HFFc6 (cell line): ENCODE measurements around the gene CNNM4. TPM values are rescaled to one million over a fixed set of nuclear protein-coding genes. Genes with fewer than 3 reads are reported as not detected.

Experiments used
- DNase-seq: peaks from one replicate; pipeline ENCODE4 v3.0.0-alpha.2; 2018
- H3K27ac Mint-ChIP-seq: 2 replicates; pipeline ENCODE4 v1.8.0; 2020; ENCODE audit warnings: mild to moderate bottlenecking, mixed read lengths
- H3K27me3 Mint-ChIP-seq: 2 replicates; pipeline ENCODE4 v1.8.0; 2021; ENCODE audit warnings: mild to moderate bottlenecking, moderate library complexity, mixed read lengths; ENCODE audit not compliant: insufficient read depth
- H3K36me3 Mint-ChIP-seq: 2 replicates; pipeline ENCODE4 v1.8.0; 2021; ENCODE audit warnings: low read depth, mixed read lengths
- H3K4me1 Mint-ChIP-seq: 2 replicates; pipeline ENCODE4 v1.8.0; 2020; ENCODE audit warnings: low read depth, mixed read lengths
- H3K4me3 Mint-ChIP-seq: 2 replicates; pipeline ENCODE4 v1.8.0; 2020; ENCODE audit warnings: mild to moderate bottlenecking, moderate library complexity, mixed read lengths
- H3K9me3 Mint-ChIP-seq: 2 replicates; pipeline ENCODE4 v1.8.0; 2020; ENCODE audit warnings: mild to moderate bottlenecking, mixed read lengths
- total RNA-seq, 6 experiments: library from RNA; stranded (reverse); fragmentation: NEBNext Ultra II Directional; extraction: Animal tissue kit (Norgen Biotek cat#: 25700); gene quantifications; 2 replicates in 1 of 6; 3 replicates in 5 of 6; pipeline ENCODE4 v1.2.3, GENCODE V29; 2021
- TF ChIP-seq, protein P1 (sequence below): fragments of 200-600 bp; sonication (generic); IDR thresholded peaks from 2 replicates; pipeline ENCODE4 v1.5.0; 2021; ENCODE audit warnings: antibody characterized with exemption, mild to moderate bottlenecking

CNNM4 gene
- total RNA-seq, 6 experiments from 2014 or later, result 4.4 to 5.4 (median 5.1) TPM

DNA sequence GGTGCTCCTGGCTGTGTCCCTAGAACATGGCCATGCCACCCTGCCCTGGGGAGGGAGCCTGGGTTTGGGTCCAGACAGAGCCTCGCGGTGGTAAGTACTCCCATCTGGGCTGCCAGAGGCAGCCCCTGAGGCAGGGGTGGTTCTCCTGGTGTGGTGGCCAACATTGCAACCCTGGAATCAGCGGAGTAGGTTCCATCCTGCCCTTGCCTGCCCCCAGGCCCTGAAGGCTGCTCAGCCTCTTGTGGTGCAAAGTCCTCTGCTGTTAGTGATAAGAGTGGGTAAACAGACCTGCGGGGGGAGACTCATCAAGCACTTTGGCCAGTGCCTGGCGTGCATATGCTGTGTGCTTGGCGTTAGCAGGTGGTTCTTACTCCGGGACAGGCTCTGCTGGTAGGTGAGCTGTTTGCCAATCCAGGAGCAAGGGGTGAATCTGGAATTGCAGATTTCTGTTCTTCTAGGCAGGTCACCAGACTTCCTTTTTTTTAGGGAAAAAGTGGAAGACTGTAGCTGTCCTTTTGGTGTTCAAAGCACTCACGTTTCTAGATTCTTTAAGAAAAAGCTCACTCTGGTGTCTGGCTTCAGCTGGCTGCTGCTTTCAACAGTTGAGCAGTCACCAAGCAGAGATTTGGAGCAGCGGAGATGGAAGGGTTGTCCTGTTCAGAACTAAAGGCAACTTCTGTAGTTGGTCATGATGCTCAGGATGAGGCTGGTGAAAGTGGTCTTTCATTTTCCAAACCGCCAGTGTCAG is 58.6 kb downstream of the CNNM4 start:
- no peak for DNase-seq
- Mint-ChIP-seq H3K36me3 (peaks cover 4% of the 10 kb centered on the region), H3K27me3 (no peaks in the 10 kb centered on the region; the same call in 1 of the 2 replicates), H3K4me3 (no peak overlapping the region), H3K4me1 (peaks cover 33% of the 10 kb centered on the region), H3K27ac (no peak overlapping the region), H3K9me3 (no peaks in the 10 kb centered on the region)
- TF ChIP-seq, protein P1, sequence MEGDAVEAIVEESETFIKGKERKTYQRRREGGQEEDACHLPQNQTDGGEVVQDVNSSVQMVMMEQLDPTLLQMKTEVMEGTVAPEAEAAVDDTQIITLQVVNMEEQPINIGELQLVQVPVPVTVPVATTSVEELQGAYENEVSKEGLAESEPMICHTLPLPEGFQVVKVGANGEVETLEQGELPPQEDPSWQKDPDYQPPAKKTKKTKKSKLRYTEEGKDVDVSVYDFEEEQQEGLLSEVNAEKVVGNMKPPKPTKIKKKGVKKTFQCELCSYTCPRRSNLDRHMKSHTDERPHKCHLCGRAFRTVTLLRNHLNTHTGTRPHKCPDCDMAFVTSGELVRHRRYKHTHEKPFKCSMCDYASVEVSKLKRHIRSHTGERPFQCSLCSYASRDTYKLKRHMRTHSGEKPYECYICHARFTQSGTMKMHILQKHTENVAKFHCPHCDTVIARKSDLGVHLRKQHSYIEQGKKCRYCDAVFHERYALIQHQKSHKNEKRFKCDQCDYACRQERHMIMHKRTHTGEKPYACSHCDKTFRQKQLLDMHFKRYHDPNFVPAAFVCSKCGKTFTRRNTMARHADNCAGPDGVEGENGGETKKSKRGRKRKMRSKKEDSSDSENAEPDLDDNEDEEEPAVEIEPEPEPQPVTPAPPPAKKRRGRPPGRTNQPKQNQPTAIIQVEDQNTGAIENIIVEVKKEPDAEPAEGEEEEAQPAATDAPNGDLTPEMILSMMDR, result no peak

DNA sequence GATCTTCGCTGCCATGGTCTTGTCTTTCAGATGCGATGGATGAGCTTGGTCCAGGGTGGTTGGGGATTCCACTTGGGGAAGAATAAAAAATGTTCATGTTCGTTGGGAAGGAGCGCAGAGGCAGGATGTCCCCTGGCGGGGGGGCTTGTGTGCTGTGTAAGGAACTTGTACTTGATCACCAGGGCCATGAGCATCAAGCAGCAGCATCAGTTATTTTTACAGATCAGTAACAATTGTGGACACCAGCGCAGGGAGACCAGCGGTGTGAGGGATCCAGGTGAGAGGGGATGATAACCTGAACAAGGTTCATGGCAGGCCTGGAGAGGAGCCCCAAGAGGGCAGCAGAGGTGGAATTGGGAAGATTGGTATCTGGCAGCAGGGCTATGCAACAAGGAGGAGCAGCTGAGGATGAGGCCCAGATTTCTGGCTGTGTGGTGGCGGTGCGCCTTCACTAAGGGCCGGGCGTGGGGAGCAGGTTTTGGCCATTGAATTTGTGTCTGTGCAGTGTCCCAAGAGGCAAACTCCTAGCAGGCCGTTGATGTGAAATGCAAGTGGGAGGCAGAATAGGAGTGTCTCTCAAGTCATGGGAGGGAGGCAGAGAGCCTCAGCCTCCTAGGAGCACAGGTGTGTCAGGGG is 59.3 kb downstream of the CNNM4 start:
- Mint-ChIP-seq H3K9me3 (no peaks in the 10 kb centered on the region), H3K27ac (no peak overlapping the region), H3K4me3 (no peak overlapping the region), H3K27me3 (no peaks in the 10 kb centered on the region; the same call in 1 of the 2 replicates), H3K36me3 (peaks cover 4% of the 10 kb centered on the region), H3K4me1 (peaks cover 33% of the 10 kb centered on the region)
- no peak for DNase-seq
- TF ChIP-seq, protein P1, result no peak

DNA sequence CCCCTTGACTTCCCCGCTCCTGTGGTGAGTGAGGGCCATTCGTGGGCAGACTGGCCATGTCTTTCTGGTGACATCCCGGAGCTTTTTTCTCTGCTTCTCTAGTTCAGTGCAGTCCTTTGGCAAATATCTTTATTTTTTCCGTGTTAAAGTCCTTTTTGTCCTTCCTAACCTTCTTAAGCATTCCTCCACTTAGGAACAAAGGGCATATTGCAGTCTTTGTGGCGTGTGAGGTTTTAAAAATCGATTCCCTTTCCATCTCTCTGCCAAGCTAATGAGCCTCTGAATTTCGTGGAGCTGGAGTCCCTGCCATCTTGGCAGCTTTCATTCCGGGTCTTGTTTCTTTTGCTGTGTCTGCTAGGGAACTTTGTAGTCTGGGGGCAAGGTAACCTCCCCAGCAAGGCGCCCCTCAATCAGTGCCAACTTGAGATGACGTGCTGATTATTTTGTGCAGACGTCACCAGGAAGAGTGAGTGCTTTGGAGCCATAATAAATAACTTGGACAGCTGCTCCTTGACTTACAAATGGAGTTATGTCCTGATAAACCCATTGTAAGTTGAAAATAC is 60.5 kb downstream of the CNNM4 start:
- Mint-ChIP-seq H3K36me3 (peaks cover 4% of the 10 kb centered on the region), H3K27me3 (no peaks in the 10 kb centered on the region; the same call in none of the 2 replicates), H3K9me3 (no peaks in the 10 kb centered on the region), H3K4me1 (peaks cover 26% of the 10 kb centered on the region), H3K27ac (no peak overlapping the region), H3K4me3 (no peak overlapping the region)
- no peak for DNase-seq
- TF ChIP-seq, protein P1, result no peak

DNA sequence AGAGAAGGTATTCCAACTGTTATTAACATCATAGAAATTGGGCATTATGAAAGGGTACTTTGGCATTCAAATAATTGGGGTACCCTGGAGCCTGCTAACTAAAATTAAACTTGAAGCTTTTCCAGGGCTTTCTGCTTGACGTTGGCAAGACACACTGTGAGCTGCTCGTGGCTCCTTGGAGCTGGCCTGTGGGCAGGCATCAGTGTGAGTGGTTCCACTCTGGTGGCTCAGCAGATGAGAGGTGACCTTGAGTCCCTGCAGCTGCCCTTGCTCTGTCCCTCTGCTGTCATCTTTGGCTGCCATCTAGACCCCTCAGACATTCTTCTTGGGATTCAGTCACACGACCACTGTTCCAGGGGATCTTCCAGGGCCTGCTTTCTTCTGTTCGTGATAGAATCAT is 62.1 kb downstream of the CNNM4 start:
- no peak overlapping the region for H3K27ac Mint-ChIP-seq
- H3K9me3 Mint-ChIP-seq, result no peaks in the 10 kb centered on the region
- H3K4me1 Mint-ChIP-seq, result peaks cover 19% of the 10 kb centered on the region
- DNase-seq, result no peak
- TF ChIP-seq, protein P1, result no peak
- H3K36me3 Mint-ChIP-seq, result peaks cover 4% of the 10 kb centered on the region
- H3K4me3 Mint-ChIP-seq, result no peak overlapping the region
- H3K27me3 Mint-ChIP-seq, result no peaks in the 10 kb centered on the region; the same call in none of the 2 replicates

DNA sequence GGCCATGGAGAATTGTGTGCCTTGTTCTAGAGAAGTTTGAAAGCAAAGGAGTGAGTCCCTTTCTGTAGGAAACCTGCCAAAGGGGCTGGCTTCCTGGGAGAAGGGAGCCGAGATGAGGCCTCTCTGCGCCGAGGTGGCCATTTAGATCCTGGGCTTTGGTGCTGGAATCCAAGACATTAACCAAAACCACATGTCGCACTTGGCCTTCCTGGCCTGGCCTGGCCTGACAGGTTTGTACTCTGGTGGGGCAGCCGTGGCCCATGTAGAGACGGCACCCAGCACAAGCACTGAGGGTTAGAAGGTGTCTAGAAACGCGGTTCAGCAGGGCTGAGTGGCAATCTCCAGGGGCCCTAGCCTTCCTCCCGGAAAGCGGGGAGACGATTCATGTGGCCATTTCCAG is 62.5 kb downstream of the CNNM4 start:
- Mint-ChIP-seq H3K27ac (no peak overlapping the region), H3K4me1 (peaks cover 16% of the 10 kb centered on the region), H3K9me3 (no peaks in the 10 kb centered on the region), H3K4me3 (no peak overlapping the region), H3K27me3 (no peaks in the 10 kb centered on the region; the same call in none of the 2 replicates), H3K36me3 (peaks cover 4% of the 10 kb centered on the region)
- no peak for DNase-seq
- TF ChIP-seq, protein P1, result no peak
